WI38 (cell line): ENCODE data around the gene TMTC1.

ENCODE experiments used
- H3K4me3 ChIP-seq: 2 replicates; pipeline ENCODE4 v1.5.1; 2011; ENCODE audit warnings: low read depth, mild to moderate bottlenecking, control low read depth, low read length
- TF ChIP-seq, protein P1 (sequence below): IDR thresholded peaks from 2 replicates; pipeline ENCODE4 v1.5.1; 2012; ENCODE audit warnings: low read depth, mild to moderate bottlenecking, control low read depth, low read length

Gene TMTC1

DNA sequence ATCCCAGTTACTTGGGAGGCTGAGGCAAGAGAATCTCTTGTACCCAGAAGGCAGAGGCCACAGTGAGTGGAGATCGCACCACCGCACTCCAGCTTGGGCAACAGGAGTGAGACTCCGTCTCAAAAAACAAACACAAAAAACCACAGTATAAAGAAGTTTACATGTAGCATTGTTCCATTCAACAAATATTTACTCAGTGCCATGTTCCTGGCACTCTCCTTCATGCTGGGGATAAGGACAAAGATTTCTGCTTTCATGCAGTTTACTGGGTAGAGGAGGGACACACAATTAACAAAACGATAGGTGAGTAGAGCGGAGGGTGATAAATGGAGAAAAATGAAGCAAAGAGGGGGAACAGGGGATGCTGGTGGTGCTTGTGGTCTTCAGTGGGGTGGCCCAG, 218.0 kb downstream of the TMTC1 start:
- TF ChIP-seq, protein P1, sequence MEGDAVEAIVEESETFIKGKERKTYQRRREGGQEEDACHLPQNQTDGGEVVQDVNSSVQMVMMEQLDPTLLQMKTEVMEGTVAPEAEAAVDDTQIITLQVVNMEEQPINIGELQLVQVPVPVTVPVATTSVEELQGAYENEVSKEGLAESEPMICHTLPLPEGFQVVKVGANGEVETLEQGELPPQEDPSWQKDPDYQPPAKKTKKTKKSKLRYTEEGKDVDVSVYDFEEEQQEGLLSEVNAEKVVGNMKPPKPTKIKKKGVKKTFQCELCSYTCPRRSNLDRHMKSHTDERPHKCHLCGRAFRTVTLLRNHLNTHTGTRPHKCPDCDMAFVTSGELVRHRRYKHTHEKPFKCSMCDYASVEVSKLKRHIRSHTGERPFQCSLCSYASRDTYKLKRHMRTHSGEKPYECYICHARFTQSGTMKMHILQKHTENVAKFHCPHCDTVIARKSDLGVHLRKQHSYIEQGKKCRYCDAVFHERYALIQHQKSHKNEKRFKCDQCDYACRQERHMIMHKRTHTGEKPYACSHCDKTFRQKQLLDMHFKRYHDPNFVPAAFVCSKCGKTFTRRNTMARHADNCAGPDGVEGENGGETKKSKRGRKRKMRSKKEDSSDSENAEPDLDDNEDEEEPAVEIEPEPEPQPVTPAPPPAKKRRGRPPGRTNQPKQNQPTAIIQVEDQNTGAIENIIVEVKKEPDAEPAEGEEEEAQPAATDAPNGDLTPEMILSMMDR, result no peak
- H3K4me3 ChIP-seq, result no peak overlapping the region

DNA sequence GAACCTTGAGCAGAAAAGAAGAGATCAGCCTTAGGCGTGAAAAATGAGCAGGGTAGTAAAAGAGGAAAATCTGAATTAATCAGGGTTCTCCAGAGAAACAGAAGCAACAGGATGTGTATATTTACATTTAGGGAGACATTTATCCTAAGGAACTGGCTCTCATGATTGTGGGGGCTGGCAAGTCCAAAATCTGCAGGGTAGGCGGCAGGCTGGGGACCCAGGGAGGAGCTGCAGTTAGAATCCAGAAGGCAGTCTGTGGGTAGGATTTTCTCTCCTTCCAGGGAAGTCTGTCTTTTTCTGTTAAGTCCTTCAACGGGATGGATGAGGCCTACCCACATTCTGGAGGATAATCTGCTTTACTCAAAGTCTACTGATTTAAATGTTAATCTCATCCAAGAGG, 218.8 kb downstream of the TMTC1 start:
- TF ChIP-seq, protein P1, result no peak

DNA sequence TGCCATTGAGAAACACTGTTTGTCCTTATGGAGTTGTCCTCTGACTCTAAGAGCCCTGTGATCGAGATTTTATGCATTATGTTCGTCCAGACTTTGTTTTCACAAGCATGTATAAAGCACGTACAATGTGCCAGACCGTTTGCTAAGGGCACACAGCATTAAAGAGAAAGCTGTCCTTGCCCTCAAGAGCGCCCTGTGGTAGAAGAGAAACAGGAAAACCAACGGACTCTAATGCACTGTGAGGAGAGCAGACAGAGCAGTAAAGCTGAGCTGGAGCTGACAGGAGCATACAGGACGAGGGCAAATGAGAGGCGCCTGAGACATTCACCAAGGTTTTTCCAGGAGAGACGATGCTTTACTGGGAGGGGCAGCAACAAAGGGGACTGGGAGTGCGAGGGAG, 220.1 kb downstream of the TMTC1 start:
- no peak overlapping the region for H3K4me3 ChIP-seq
- TF ChIP-seq, protein P1, result no peak

More for the DNA sequence above, 218.8 kb downstream of the TMTC1 start:
- no peak overlapping the region for H3K4me3 ChIP-seq

DNA sequence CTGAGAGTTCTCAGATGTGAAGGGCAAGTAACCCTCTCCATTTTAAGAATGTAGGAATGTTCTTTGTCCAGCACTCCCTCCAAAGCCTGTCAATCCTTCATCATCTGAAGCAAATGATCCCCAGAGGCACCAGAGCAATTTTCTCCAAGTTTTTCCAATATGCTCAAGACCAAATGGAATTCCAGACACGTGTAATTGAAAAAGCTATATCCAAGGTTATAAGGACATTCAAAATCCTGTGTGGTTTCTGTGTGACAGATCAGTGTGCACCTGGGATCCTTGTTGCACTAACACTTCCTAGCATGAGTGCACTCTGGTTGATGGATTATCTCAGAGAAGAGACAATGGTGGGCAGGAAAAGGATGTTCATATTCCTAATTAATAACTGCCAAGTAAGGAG, 220.7 kb downstream of the TMTC1 start:
- TF ChIP-seq, protein P1, result no peak
- H3K4me3 ChIP-seq, result no peak overlapping the region

DNA sequence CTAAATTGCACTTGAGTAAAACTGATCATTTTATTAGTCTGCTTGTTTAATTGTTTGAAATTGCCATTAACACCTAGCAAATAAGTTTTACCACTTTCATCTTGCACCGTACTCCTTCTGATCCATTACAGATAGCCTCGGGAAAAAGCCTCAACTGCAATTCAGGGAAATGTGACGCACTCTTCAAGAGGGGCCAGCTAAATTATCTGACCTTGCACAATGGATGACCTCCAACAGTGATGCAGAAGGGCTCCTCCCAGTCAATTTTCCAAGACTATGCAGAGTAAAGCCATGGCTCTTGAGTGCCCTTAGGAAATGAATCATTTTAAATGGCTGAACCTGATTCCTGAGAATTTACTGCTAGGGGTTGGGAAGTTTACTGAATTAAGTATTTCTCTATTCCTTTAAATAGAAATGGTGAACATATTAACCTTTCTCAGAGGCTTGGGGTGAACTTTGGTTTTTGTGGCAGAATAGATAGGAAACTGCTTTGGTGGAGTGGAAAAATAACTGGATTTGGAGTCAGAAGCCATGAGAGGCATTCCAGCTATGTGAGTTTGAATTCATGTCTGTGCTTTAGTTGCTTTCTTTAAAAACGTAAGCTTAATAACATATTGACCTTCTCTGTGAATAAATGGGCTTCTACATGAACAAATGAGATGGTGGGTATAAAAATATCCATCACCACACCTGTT, 221.5 kb downstream of the TMTC1 start:
- TF ChIP-seq, protein P1, result no peak
- H3K4me3 ChIP-seq, result no peak overlapping the region

DNA sequence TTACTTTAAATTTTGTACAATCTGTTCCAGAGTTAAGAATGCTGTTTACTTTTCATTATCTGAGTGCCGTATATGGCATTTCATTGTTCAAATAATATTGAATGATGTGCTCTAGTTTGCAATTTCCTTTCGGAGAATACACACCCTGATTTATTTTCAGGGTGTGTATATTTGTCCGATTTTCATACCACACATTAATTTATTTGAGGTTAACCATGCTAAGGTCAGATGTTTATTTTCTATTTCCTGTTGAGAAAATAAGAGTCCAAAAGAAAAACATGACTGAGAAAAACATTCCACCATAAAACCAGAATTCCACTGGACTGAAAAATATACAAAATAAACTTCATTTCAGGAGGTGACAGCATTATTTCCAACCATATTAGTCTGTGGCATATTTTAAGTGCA, 222.1 kb downstream of the TMTC1 start:
- H3K4me3 ChIP-seq, result no peak overlapping the region
- TF ChIP-seq, protein P1, result no peak

DNA sequence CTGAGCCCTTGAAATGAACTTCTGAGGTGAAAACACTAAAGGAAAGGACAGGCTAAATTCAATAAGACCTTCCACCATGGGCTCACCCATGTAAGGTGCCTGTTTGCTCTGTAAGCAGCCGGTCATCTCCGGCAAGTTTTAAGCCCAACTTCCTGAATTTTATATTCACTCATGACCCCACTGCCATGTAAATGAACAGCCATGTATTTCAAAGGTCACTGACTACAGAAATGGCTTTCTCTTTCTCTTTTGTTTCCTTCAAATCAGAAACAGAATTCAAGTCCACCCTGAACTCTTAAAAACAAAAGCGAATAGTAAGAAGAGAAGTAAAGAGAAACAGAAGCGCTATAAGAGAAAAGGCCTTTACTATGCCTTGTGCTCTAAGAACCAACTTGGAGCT, 224.5 kb downstream of the TMTC1 start:
- H3K4me3 ChIP-seq, result no peak overlapping the region

More for the DNA sequence above, 224.5 kb downstream of the TMTC1 start:
- TF ChIP-seq, protein P1, result no peak
